NCI-H460 (cell line): Measurements from ENCODE around the gene MAN1A1. TPM values are rescaled to one million over a fixed set of nuclear protein-coding genes. Genes with fewer than 3 reads are reported as not detected.

ENCODE experiments used
- DNase-seq: peaks from one replicate; pipeline ENCODE4 v3.0.0-alpha.2; 2016; ENCODE audit warnings: low read depth; ENCODE audit errors: extremely low read depth
- total RNA-seq: library from RNA; depleted of rRNA; stranded (reverse); fragments of >200 nt; shearing (Covaris generic); gene quantifications from 2 replicates; pipeline ENCODE4 v1.2.3, GENCODE V29; 2014

Gene MAN1A1
- total RNA-seq, 1 experiment from 2014 or later: 0.10 TPM

GRCh38 chr6:119241111-119241465, 108.5 kb downstream of the MAN1A1 start:
- no peak for DNase-seq

- no peak for DNase-seq
Measured at GRCh38 chr6:119240257-119241110, 109.1 kb downstream of the MAN1A1 start.

- no peak for DNase-seq
Measured at GRCh38 chr6:119237177-119237715, 112.3 kb downstream of the MAN1A1 start.

- DNase-seq: no peak
Measured at GRCh38 chr6:119234941-119235340, 114.6 kb downstream of the MAN1A1 start.

- no peak for DNase-seq
Measured at GRCh38 chr6:119234457-119234856, 115.1 kb downstream of the MAN1A1 start.

- DNase-seq: no peak
Measured at GRCh38 chr6:119233312-119233984, 116.1 kb downstream of the MAN1A1 start.

- DNase-seq: no peak
Measured at GRCh38 chr6:119231394-119231793, 118.2 kb downstream of the MAN1A1 start.

GRCh38 chr6:119230160-119230559, 119.4 kb downstream of the MAN1A1 start:
- DNase-seq: no peak

- no peak for DNase-seq
Measured at GRCh38 chr6:119227377-119227776, 122.2 kb downstream of the MAN1A1 start.

- DNase-seq: no peak
Measured at GRCh38 chr6:119226089-119226488, 123.5 kb downstream of the MAN1A1 start.

- no peak for DNase-seq
Measured at GRCh38 chr6:119224095-119224701, 125.4 kb downstream of the MAN1A1 start.

GRCh38 chr6:119220452-119220851, 129.1 kb downstream of the MAN1A1 start:
- no peak for DNase-seq

GRCh38 chr6:119218548-119218947, 131.0 kb downstream of the MAN1A1 start:
- DNase-seq: no peak

- DNase-seq: no peak
Measured at GRCh38 chr6:119215885-119216590, 133.5 kb downstream of the MAN1A1 start.

- no peak for DNase-seq
Measured at GRCh38 chr6:119215309-119215708, 134.3 kb downstream of the MAN1A1 start.

GRCh38 chr6:119210596-119210995, 139.0 kb downstream of the MAN1A1 start:
- DNase-seq: no peak

- DNase-seq: no peak
Measured at GRCh38 chr6:119209452-119210205, 139.9 kb downstream of the MAN1A1 start.

GRCh38 chr6:119207971-119208725, 141.4 kb downstream of the MAN1A1 start:
- DNase-seq: no peak

- no peak for DNase-seq
Measured at GRCh38 chr6:119207327-119207726, 142.2 kb downstream of the MAN1A1 start.
